ENCODE results near the gene ST6GALNAC3.
"Not testable (repeated sequence)": the region's sequence is repeated elsewhere in the genome, so short reads cannot be mapped to it uniquely, and the experiment has no call there.

ST6GALNAC3 gene

DNA sequence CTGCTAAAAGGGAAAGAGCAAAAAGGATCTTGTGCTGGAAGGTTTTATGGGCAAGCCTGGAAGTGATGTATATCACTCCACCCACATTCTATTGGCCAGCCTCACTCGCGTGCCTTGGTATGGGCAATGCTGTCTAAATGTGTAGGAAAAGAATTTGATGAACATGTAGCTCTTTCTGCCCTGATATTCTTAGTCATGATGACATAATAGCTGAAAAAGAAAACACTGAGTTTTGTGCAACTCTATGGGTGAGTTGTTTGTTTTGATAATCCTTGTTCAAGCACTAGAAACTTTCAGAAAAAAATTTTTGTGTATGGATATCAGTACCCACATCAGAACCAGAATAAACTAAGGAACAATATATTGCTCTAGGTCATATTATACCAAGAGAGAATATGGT lies 561.2 kb downstream of the ST6GALNAC3 start:
- H3K36me3 ChIP-seq (ENCODE audit: control insufficient read depth, insufficient read depth, low read length) = no peaks in the 10 kb centered on the region
- H3K9ac ChIP-seq (ENCODE audit: low read length) = no peak overlapping the region
- H3K4me1 ChIP-seq (ENCODE audit: control insufficient read depth, insufficient read depth, low read length) = no peaks in the 10 kb centered on the region
- no peak overlapping the region for H3K4me3 ChIP-seq (ENCODE audit: low read length)
- H3K27me3 ChIP-seq (ENCODE audit: control insufficient read depth, insufficient read depth, low read length) = no peaks in the 10 kb centered on the region
- no peaks in the 10 kb centered on the region for H3K9me3 ChIP-seq (ENCODE audit: control insufficient read depth, low read length)

DNA sequence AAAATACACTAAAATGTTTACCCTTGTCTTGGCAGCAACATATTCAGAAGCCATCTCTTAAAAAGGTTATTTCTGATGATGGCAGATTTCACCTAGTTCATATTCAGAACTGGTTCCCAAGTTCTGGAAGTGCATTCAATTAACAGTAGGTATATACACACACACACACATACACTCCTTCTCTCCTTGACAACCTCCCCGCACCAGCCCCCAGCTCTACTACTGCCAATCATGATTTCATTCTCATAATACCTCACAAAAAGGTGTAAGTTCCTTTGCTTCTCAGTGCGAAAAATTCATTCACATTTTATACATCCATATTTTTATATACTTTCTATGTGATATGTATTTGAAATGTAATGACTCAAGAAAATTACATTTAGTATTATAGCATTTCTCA lies 564.6 kb downstream of the ST6GALNAC3 start:
- H3K4me1 ChIP-seq (ENCODE audit: control insufficient read depth, insufficient read depth, low read length) = no peaks in the 10 kb centered on the region
- H3K27me3 ChIP-seq (ENCODE audit: control insufficient read depth, insufficient read depth, low read length) = no peaks in the 10 kb centered on the region
- H3K9ac ChIP-seq (ENCODE audit: low read length) = no peak overlapping the region
- no peaks in the 10 kb centered on the region for H3K36me3 ChIP-seq (ENCODE audit: control insufficient read depth, insufficient read depth, low read length)
- no peaks in the 10 kb centered on the region for H3K9me3 ChIP-seq (ENCODE audit: control insufficient read depth, low read length)
- no peak overlapping the region for H3K4me3 ChIP-seq (ENCODE audit: low read length)

DNA sequence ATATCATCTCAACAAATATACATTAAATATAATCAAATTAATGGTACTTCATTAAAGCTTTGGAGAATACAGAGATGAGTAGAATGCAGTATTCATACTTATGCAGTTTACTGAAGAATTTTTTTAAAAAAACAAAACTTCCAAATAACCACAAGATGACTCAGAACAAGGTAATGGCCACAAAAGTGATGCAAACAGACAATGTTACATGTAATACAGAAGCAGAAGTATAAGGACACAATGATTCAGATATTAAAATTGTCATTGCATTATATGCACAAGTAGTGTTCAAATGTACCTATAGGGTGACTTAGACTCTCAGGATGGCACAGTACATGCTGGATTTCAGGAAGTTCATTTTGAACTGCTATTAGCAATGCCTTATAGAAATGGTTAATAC lies 565.5 kb downstream of the ST6GALNAC3 start:
- H3K9me3 ChIP-seq (ENCODE audit: control insufficient read depth, low read length) = no peaks in the 10 kb centered on the region
- no peak overlapping the region for H3K9ac ChIP-seq (ENCODE audit: low read length)
- H3K27me3 ChIP-seq (ENCODE audit: control insufficient read depth, insufficient read depth, low read length) = no peaks in the 10 kb centered on the region
- H3K36me3 ChIP-seq (ENCODE audit: control insufficient read depth, insufficient read depth, low read length) = no peaks in the 10 kb centered on the region
- no peaks in the 10 kb centered on the region for H3K4me1 ChIP-seq (ENCODE audit: control insufficient read depth, insufficient read depth, low read length)
- H3K4me3 ChIP-seq (ENCODE audit: low read length) = no peak overlapping the region

DNA sequence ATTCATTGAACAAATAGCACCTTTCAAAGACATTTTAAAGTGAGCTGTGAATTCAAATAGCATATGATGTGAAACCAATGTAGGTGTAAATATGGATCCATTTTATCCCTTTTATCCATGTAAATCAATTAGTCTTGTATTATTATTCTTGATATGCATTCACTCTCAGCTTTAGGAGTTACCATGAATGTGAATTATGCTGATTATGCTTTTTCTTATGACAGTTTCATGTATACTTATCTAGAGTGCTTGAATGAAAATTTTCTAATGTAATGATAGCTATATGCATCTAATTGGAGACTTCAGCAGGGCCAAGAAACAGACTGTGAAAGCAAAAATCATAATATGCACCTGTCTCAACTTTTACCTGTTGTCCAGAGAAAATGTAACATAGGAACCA lies 566.2 kb downstream of the ST6GALNAC3 start:
- H3K9me3 ChIP-seq (ENCODE audit: control insufficient read depth, low read length) = no peaks in the 10 kb centered on the region
- no peak overlapping the region for H3K9ac ChIP-seq (ENCODE audit: low read length)
- H3K36me3 ChIP-seq (ENCODE audit: control insufficient read depth, insufficient read depth, low read length) = no peaks in the 10 kb centered on the region
- H3K4me3 ChIP-seq (ENCODE audit: low read length) = no peak overlapping the region
- H3K27me3 ChIP-seq (ENCODE audit: control insufficient read depth, insufficient read depth, low read length) = no peaks in the 10 kb centered on the region
- H3K4me1 ChIP-seq (ENCODE audit: control insufficient read depth, insufficient read depth, low read length) = no peaks in the 10 kb centered on the region

- Histone ChIP-seq H3K36me3 (ENCODE audit: control insufficient read depth, insufficient read depth, low read length) (no peaks in the 10 kb centered on the region), H3K27me3 (ENCODE audit: control insufficient read depth, insufficient read depth, low read length) (no peaks in the 10 kb centered on the region)
Measured at GRCh38 chr1:76644139-76644538, 569.6 kb downstream of the ST6GALNAC3 start.

DNA sequence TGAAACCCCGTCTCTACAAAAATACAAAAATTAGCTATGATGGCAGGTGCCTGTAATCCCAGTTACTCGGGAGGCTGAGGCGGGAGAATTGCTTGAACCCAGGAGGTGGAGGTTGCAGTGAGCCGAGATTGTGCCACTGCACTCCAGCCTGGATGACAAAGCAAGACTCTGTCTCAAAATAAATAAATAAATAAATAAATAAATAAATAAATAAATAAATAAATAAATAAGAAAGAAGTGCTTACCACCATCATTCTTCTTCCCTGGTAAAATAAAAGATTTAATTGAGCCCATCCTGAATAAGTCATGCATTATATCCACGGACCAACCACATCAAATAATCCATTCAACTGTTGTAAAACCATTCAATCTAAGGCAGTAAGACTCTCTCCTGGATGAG lies 578.3 kb downstream of the ST6GALNAC3 start:
- H3K9ac ChIP-seq (ENCODE audit: low read length); H3K9me3 ChIP-seq (ENCODE audit: control insufficient read depth, low read length); H3K4me3 ChIP-seq (ENCODE audit: low read length): not testable (repeated sequence)

More at GRCh38 chr1:76644139-76644538, 569.6 kb downstream of the ST6GALNAC3 start:
- no peak overlapping the region for H3K9ac ChIP-seq (ENCODE audit: low read length)
- no peaks in the 10 kb centered on the region for H3K4me1 ChIP-seq (ENCODE audit: control insufficient read depth, insufficient read depth, low read length)
- no peak overlapping the region for H3K4me3 ChIP-seq (ENCODE audit: low read length)
- H3K9me3 ChIP-seq (ENCODE audit: control insufficient read depth, low read length) = no peaks in the 10 kb centered on the region

GRCh38 chr1:76657623-76658022 lies 583.1 kb downstream of the ST6GALNAC3 start:
- Histone ChIP-seq H3K27me3 (ENCODE audit: control insufficient read depth, insufficient read depth, low read length) (no peaks in the 10 kb centered on the region), H3K36me3 (ENCODE audit: control insufficient read depth, insufficient read depth, low read length) (no peaks in the 10 kb centered on the region), H3K4me3 (ENCODE audit: low read length) (no peak overlapping the region), H3K9me3 (ENCODE audit: control insufficient read depth, low read length) (no peaks in the 10 kb centered on the region), H3K9ac (ENCODE audit: low read length) (no peak overlapping the region), H3K4me1 (ENCODE audit: control insufficient read depth, insufficient read depth, low read length) (no peaks in the 10 kb centered on the region)

More for the DNA sequence above, 578.3 kb downstream of the ST6GALNAC3 start:
- not testable (repeated sequence) for H3K4me1 ChIP-seq (ENCODE audit: control insufficient read depth, insufficient read depth, low read length); H3K27me3 ChIP-seq (ENCODE audit: control insufficient read depth, insufficient read depth, low read length); H3K36me3 ChIP-seq (ENCODE audit: control insufficient read depth, insufficient read depth, low read length)

DNA sequence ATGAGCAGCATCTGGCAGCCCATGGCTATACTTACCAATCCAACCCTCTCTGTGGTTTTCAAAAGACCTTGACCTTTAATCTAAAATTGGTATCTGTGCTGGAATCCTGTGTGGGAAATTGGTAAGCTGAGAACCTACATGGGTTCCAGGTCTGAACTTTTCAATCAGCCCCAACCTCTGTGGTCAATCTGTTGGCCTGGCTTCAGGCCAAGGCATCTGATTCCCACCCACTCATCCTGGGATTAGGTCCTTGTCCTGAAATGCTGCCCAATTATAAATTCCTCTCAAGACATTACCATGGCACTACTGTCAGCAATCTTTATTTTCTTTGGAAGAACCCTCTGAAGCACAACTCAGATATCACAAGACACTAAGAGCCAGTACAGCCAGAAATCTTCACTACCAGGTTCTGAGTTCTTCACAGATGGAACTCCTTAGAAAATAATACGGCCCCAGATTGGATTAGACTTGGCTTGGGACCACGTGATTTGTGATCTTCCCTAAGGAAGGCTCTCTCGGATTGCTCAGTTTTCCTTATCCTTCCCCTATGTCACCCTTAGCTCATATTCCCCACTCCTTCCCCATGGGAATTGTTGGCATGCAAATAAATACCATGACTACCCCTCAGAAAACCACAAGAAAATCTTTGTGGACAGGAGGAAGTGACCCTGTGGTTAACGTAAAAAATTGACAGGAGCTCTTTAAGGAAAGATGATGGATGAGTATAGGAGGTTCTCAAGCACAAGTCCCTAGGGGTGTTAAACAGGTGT lies 584.8 kb downstream of the ST6GALNAC3 start:
- Histone ChIP-seq H3K27me3 (ENCODE audit: control insufficient read depth, insufficient read depth, low read length) (no peaks in the 10 kb centered on the region), H3K4me3 (ENCODE audit: low read length) (no peak overlapping the region)

GRCh38 chr1:76661531-76661930 lies 587.0 kb downstream of the ST6GALNAC3 start:
- no peaks in the 10 kb centered on the region for H3K27me3 ChIP-seq (ENCODE audit: control insufficient read depth, insufficient read depth, low read length)
- H3K4me3 ChIP-seq (ENCODE audit: low read length) = no peak overlapping the region
- H3K9ac ChIP-seq (ENCODE audit: low read length) = no peak overlapping the region
- no peaks in the 10 kb centered on the region for H3K36me3 ChIP-seq (ENCODE audit: control insufficient read depth, insufficient read depth, low read length)
- no peaks in the 10 kb centered on the region for H3K9me3 ChIP-seq (ENCODE audit: control insufficient read depth, low read length)
- peaks cover 2% of the 10 kb centered on the region for H3K4me1 ChIP-seq (ENCODE audit: control insufficient read depth, insufficient read depth, low read length)

More for the DNA sequence above, 584.8 kb downstream of the ST6GALNAC3 start:
- Histone ChIP-seq H3K4me1 (ENCODE audit: control insufficient read depth, insufficient read depth, low read length) (no peaks in the 10 kb centered on the region), H3K9me3 (ENCODE audit: control insufficient read depth, low read length) (no peaks in the 10 kb centered on the region), H3K9ac (ENCODE audit: low read length) (no peak overlapping the region), H3K36me3 (ENCODE audit: control insufficient read depth, insufficient read depth, low read length) (no peaks in the 10 kb centered on the region)

- H3K4me1 ChIP-seq (ENCODE audit: control insufficient read depth, insufficient read depth, low read length) = peaks cover 5% of the 10 kb centered on the region
- H3K9me3 ChIP-seq (ENCODE audit: control insufficient read depth, low read length) = no peaks in the 10 kb centered on the region
- no peaks in the 10 kb centered on the region for H3K36me3 ChIP-seq (ENCODE audit: control insufficient read depth, insufficient read depth, low read length)
- no peaks in the 10 kb centered on the region for H3K27me3 ChIP-seq (ENCODE audit: control insufficient read depth, insufficient read depth, low read length)
- H3K4me3 ChIP-seq (ENCODE audit: low read length) = no peak overlapping the region
- H3K9ac ChIP-seq (ENCODE audit: low read length) = no peak overlapping the region
Measured at GRCh38 chr1:76666499-76666898, 592.0 kb downstream of the ST6GALNAC3 start.

- Histone ChIP-seq H3K9ac (ENCODE audit: low read length) (no peak overlapping the region), H3K36me3 (ENCODE audit: control insufficient read depth, insufficient read depth, low read length) (no peaks in the 10 kb centered on the region), H3K27me3 (ENCODE audit: control insufficient read depth, insufficient read depth, low read length) (no peaks in the 10 kb centered on the region), H3K4me3 (ENCODE audit: low read length) (no peak overlapping the region), H3K9me3 (ENCODE audit: control insufficient read depth, low read length) (no peaks in the 10 kb centered on the region), H3K4me1 (ENCODE audit: control insufficient read depth, insufficient read depth, low read length) (peaks cover 5% of the 10 kb centered on the region)
Measured at GRCh38 chr1:76668046-76668445, 593.5 kb downstream of the ST6GALNAC3 start.

GRCh38 chr1:76669131-76669530 lies 594.6 kb downstream of the ST6GALNAC3 start:
- Histone ChIP-seq H3K9ac (ENCODE audit: low read length) (no peak overlapping the region), H3K4me1 (ENCODE audit: control insufficient read depth, insufficient read depth, low read length) (peaks cover 5% of the 10 kb centered on the region), H3K9me3 (ENCODE audit: control insufficient read depth, low read length) (no peaks in the 10 kb centered on the region), H3K27me3 (ENCODE audit: control insufficient read depth, insufficient read depth, low read length) (no peaks in the 10 kb centered on the region), H3K4me3 (ENCODE audit: low read length) (no peak overlapping the region), H3K36me3 (ENCODE audit: control insufficient read depth, insufficient read depth, low read length) (no peaks in the 10 kb centered on the region)

Measured in mucosa of stomach (tissue), 1 donor.